Left cardiac atrium (tissue), 4 donors: Measurements from ENCODE around the gene MLN. TPM values are rescaled to one million over a fixed set of nuclear protein-coding genes. Genes with fewer than 3 reads are reported as not detected.

Experiments used
- ATAC-seq, 2 donors: fragments of 200-7000 bp; cut with Tn5 transposase; one replicate each; pipeline ENCODE4 v1.9.1; 2020; ENCODE audit warnings: mild to moderate bottlenecking in 2 of 2, moderate library complexity in 2 of 2
- DNase-seq: peaks from one replicate; pipeline ENCODE4 v3.0.0-alpha.2; 2020
- intact Hi-C, 2 donors: fragments of 100-400 bp; cut with DNase I; formaldehyde crosslinking; loops; one replicate each; pipeline versions ENCODE4 v1.14.1 to v1.15.1; 2022 to 2023
- long read RNA-seq: library from polyadenylated mRNA; unstranded; transcript quantifications from one replicate; pipeline ENCODE4 v2.0.0, GENCODE V29; 2021
- total RNA-seq, 2 donors: library from RNA; stranded (reverse); fragmentation: NEBNext Ultra II Directional; extraction: Animal tissue kit (Norgen Biotek cat#: 25700); gene quantifications; one replicate each; pipeline ENCODE4 v1.2.1, GENCODE V29; 2021
- donor health status: DM: no; HTN: yes; CAD: no.
- donor health status: DM: no; HTN: yes; CAD: no; lungs with severe emphysema.
- donor health status: DM: yes; HTN: yes; CAD: no.
- donor health status: Dilated cardiomyopathy.

MLN gene, protein sequence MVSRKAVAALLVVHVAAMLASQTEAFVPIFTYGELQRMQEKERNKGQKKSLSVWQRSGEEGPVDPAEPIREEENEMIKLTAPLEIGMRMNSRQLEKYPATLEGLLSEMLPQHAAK
- total RNA-seq: not detected
- long read RNA-seq: 0 reads

GRCh38 chr6:33803571-33804053 lies at the start of gene MLN:
Gene MLN (minus strand): TSS chr6:33804003. CDS start chr6:33801163, 2,840 bp downstream.
- DNase-seq: no peak
- intact Hi-C loops: no loop called here
- ATAC-seq: no peak

GRCh38 chr6:33853026-33853425 lies 49.2 kb upstream of the MLN start:
- ATAC-seq (no peak), DNase-seq (no peak)
- intact Hi-C loops: loop anchor here in 1 of 2 donors (10.0 kb wide), 1 partner anchor 172 kb away; no protein-coding TSS in a partner anchor

- intact Hi-C loops: loop anchor here in 1 of 2 donors (10.0 kb wide), 1 partner anchor 173 kb away; no protein-coding TSS in a partner anchor
- DNase-seq: no peak
- ATAC-seq: peak; percentile 36 to 68
These were observed 48.2 kb upstream of the MLN start for GRCh38 chr6:33851959-33852358.

DNA sequence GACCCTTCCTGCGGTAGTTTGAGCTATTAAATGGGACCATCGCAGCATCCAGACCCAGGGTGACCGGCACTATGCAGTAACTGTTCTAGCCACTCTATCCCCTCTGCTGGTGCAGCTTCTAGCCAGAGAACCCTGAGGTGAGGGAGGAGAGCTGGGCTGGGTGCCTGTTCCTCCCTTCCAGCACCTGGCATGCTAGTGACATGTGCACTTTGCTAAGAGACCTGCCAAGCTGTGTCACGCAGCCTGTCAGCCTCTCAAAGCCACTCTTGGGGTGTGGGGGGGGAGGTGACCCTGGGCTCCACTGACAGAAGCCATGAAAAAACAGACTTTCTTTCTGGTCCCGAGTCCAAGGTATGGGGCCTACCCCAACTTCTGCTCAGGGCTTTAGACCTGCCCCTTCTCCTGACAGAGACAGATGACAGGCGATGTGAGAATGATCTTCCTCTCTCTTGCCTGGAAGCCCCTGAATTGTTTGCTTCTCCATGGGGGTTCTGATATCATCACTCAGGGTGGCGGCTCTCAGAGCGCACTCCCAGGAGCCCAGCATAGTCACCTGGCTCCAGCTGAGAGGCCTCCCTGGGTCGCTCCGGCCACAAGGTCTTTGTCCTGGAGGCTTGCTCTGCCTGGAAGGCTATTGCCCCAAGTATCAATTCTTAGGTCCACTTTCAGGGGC lies 47.2 kb upstream of the MLN start:
- ATAC-seq: peak; percentile 11 to 36
- no peak for DNase-seq
- intact Hi-C loops: loop anchor here in 1 of 2 donors (10.0 kb wide), 1 partner anchor 174 kb away; no protein-coding TSS in a partner anchor

- ATAC-seq: no peak
- no peak for DNase-seq
- intact Hi-C loops: loop anchor here in 1 of 2 donors (10.0 kb wide), 1 partner anchor 175 kb away; no protein-coding TSS in a partner anchor
These were observed 46.5 kb upstream of the MLN start for GRCh38 chr6:33850296-33850695.

DNA sequence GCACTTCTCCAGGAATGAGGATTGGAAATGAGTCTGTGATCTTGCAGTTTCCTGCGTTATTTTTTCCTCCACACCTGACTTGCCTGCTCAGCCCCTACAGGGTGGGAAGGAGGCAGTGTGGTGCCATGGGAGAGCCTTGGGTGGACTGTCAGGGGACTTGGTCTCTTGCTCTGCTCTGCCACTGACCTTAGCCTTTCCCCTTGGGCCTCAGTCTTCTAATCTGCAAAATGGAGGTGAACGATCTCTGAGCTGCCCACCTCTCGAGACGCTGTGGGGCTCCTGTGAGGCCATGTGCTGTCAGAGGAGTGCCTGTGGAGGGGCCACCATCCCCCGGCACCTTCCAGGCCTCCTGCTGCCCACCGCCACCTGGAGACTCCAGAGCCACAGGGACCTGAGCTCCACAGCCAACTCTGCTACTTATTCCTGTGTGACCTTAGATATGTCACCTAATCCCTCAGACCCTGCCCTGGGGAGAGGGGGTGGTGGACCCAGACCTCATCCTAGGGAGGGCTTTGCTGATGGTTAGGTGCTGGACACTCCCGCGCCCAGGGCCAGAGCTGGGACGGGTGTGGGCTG lies 45.8 kb upstream of the MLN start:
- no peak for DNase-seq
- ATAC-seq: no peak
- intact Hi-C loops: loop anchor here in 1 of 2 donors (10.0 kb wide), 1 partner anchor 175 kb away; no protein-coding TSS in a partner anchor

- DNase-seq (no peak), ATAC-seq (no peak)
- intact Hi-C loops: no loop called here
These were observed 44.7 kb upstream of the MLN start for GRCh38 chr6:33848484-33848883.

DNA sequence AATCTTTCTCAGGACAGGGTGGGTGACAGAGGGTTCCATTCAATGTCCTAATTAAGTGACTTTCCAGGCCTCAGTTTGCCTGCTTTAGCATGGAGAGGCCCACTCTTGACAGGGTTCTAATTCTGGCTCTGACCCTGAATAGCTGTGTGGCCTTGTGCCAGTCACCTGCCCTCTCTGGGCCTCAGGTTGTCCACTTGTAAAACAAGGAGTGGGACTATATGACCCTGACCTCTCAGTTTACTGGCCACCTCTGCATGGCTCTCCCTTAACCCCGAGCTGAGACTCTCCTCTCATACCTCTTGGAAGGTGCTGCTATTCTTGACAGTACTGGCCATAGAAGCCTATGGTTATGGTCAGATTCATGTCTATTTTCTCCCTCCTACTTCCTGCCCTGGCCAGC lies 44.1 kb upstream of the MLN start:
- DNase-seq: no peak
- intact Hi-C loops: no loop called here
- ATAC-seq: no peak

DNA sequence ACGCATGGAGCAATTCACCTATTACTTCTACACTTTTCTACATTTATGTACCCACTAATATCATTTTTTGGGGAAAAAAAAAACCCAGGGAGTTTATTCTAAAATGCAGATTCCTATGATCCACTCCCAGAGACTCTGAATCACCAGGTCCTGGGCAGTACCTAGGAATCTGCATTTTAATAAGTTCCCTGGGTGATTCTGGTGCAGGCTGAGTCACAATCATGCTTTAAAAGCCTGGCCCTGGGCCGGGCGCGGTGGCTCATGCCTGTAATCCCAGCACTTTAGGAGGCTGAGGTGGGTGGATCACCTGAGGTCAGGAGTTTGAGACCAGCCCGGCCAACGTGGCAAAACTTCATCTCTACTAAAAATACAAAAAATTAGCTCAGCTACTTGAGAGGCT lies 43.3 kb upstream of the MLN start:
- ATAC-seq: no peak
- no peak for DNase-seq
- intact Hi-C loops: no loop called here

DNA sequence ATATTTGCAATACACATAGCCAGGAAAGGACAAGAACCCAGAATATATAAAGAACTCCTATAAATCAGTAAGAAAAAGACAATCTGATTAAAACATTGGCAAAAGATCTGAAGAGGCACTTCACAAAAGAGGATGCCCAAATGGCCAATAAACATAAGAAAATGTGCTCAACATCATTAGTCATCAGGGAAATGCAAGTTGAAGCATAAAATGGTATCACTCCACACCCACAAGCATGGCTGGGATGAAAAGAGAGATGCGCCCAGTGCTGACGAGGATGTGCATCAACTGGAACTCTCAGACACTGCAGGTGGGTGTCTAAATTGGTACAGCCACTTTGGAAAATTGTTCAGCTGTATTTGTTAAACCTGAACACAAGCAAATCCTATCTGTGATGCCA lies 42.4 kb upstream of the MLN start:
- ATAC-seq: no peak
- DNase-seq: no peak
- intact Hi-C loops: no loop called here

DNA sequence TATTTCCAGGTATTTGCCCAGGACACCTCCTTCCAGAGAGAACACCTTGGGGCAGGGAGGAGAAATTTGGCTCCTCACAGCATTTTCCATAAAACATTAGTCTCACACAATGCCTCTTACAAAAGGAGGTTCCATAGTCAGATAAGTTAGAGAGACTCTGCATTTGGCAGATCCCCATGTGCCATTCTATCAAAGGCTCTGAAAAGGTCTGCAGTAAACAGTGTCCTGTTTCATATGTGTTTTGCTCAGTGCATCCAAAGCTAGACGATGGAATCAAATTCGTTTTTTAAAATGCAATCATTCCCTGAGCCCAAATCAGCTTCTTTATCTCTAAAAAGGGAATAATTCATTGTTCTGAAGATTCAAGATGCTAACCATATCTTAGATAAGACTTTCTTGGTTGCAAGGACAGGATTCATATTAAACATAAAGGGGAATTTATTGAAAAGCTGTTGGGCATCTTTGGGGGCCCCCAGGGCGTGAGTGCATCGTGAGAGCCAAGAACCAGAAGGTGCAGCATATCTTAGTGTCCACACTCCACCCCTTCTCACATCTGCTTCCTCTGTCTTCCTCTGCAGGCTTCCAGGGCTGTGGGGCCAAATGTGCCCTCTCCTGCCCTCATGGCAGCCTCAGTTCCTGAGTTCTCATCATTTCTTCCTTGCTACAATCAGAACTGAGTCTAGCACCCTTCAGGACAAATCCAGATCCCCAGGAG lies 41.4 kb upstream of the MLN start:
- intact Hi-C loops: no loop called here
- ATAC-seq: no peak
- DNase-seq: no peak

- DNase-seq (no peak), ATAC-seq (no peak)
- intact Hi-C loops: no loop called here
These were observed 39.6 kb upstream of the MLN start for GRCh38 chr6:33843131-33844121.

DNA sequence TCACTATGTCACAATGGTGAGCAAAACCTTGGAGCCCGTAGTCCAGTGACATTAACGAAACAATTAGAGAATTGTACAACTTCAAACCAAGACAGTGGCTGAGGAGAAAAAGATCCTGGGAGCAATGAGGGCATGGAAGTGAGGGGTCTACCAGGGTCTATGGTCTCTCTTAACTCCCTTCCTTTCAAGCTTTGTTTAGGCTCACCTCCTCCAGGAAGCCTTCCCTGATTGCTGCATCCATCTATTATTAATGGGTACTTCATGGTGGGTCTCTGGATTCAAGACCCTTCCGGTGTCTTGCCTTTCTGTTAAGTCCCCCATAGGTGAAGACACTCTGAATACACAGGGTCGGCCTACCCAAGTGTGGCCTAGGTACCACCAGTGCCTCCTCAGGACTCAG lies 38.1 kb upstream of the MLN start:
- intact Hi-C loops: no loop called here
- ATAC-seq (no peak), DNase-seq (no peak)

DNA sequence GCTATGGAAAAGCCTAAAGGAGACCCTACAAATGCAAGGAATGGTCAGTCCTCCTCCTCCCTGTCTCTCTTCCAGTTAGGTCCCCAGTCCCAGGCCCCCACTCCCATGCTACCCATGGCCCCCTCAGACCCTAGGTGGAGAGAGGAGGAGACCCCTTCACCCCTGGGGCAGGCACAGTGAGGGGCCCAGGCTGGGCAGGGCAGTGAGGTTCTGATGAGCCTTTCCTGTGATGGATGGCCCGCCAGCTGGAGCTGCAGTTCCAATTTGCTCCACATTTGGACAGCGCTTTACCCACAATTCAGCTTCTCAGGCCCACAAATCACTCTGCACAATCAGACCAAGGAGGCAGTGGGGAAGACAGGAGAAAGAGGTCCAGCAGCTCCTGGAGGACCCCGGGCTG lies 37.3 kb upstream of the MLN start:
- DNase-seq (no peak), ATAC-seq (no peak)
- intact Hi-C loops: no loop called here

GRCh38 chr6:33840048-33840926 lies 36.5 kb upstream of the MLN start:
- ATAC-seq (peak; percentile 64 to 84), DNase-seq (peak; percentile 34)
- intact Hi-C loops: no loop called here

DNA sequence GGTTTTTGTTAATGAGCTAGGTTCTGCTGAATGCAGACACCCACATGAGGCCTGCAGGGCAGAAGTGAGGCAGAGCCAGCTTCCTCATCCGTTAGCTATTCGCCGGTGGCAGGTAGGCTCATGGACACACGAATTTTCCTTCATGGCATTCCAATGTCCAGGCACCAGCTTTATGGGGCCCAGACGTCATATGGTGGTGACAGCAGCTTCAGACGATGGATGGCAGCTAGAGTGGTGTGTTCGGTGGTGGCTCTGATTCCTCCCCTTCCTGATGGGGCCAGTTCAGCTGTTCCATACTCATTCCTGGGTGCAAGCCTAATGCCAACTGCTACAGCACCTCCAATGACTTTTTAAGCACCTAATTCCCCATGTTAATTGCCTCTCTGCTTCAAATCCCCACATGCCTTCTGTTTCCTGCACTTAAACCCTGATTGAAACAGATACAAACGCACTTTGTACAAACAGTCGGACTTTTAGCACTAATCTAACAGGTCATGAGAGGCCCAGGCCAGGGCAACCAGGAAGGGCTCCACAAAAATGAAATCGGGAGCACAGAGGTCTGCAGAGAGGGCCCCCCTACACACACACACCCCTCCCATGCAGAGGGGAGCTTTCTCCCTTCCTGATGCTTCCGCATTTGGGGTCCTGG lies 35.7 kb upstream of the MLN start:
- no peak for DNase-seq
- intact Hi-C loops: no loop called here
- no peak for ATAC-seq

- intact Hi-C loops: no loop called here
- ATAC-seq: no peak
- DNase-seq: no peak
These were observed 35.2 kb upstream of the MLN start for GRCh38 chr6:33838983-33839382.
